Stimulated activated CD8-positive, alpha-beta memory T cell treated with anti-CD3 and anti-CD28 coated beads, Interleukin-12 subunit alpha, Interleukin-12 subunit beta, amount 100 ng/mL, for 4 hours (primary cell): ENCODE results near the gene TMEM255B.
"Not testable (repeated sequence)": the region's sequence is repeated elsewhere in the genome, so short reads cannot be mapped to it uniquely, and the experiment has no call there.

Experiments used
- DNase-seq: peaks from one replicate; pipeline ENCODE4 v3.0.0-alpha.2; 2020; ENCODE audit warnings: low read depth

The TMEM255B gene

GRCh38 chr13:113787694-113788093 is 28.7 kb downstream of the TMEM255B start:
- DNase-seq, result no peak

GRCh38 chr13:113788413-113789135 is 29.5 kb downstream of the TMEM255B start:
- DNase-seq, result no peak

GRCh38 chr13:113789167-113789566 is 30.1 kb downstream of the TMEM255B start:
- no peak for DNase-seq

- DNase-seq, result not testable (repeated sequence)
Observed at GRCh38 chr13:113789931-113790330, 30.9 kb downstream of the TMEM255B start.

GRCh38 chr13:113791226-113791625 is 32.2 kb downstream of the TMEM255B start:
- DNase-seq, result no peak

GRCh38 chr13:113791761-113792160 is 32.7 kb downstream of the TMEM255B start:
- no peak for DNase-seq

- no peak for DNase-seq
Observed at GRCh38 chr13:113792236-113792770, 33.3 kb downstream of the TMEM255B start.

GRCh38 chr13:113792886-113793717 is 34.1 kb downstream of the TMEM255B start:
- DNase-seq, result no peak

GRCh38 chr13:113793718-113794085 is 34.7 kb downstream of the TMEM255B start:
- no peak for DNase-seq

GRCh38 chr13:113794086-113794485 is 35.1 kb downstream of the TMEM255B start:
- DNase-seq, result no peak

GRCh38 chr13:113794764-113795173 is 35.7 kb downstream of the TMEM255B start:
- DNase-seq, result no peak

GRCh38 chr13:113795362-113795761 is 36.3 kb downstream of the TMEM255B start:
- not testable (repeated sequence) for DNase-seq

GRCh38 chr13:113796211-113796963 is 37.4 kb downstream of the TMEM255B start:
- DNase-seq, result no peak

GRCh38 chr13:113796964-113797676 is 38.1 kb downstream of the TMEM255B start:
- no peak for DNase-seq

GRCh38 chr13:113798200-113798811 is 39.3 kb downstream of the TMEM255B start:
- no peak for DNase-seq

GRCh38 chr13:113800576-113800926 is 41.5 kb downstream of the TMEM255B start:
- no peak for DNase-seq

- DNase-seq, result no peak
Observed at GRCh38 chr13:113801289-113801961, 42.4 kb downstream of the TMEM255B start.

- DNase-seq, result no peak
Observed at GRCh38 chr13:113802090-113802531, 43.1 kb downstream of the TMEM255B start.

GRCh38 chr13:113802761-113803160 is 43.7 kb downstream of the TMEM255B start:
- DNase-seq, result no peak

- no peak for DNase-seq
Observed at GRCh38 chr13:113803409-113804016, 44.5 kb downstream of the TMEM255B start.
